Osteoblast (primary cell): ENCODE results near the gene PNKD. TPM values are rescaled to one million over a fixed set of nuclear protein-coding genes. Genes with fewer than 3 reads are reported as not detected.
A peak's percentile ranks its signal among the peaks of the same experiment; 100 is the strongest.

Source experiments
- DNase-seq: peaks from one replicate; pipeline ENCODE4 v3.0.0; 2011; ENCODE audit warnings: low spot score, mixed read lengths; ENCODE audit not compliant: insufficient read length; ENCODE audit errors: missing footprints
- H2AFZ ChIP-seq: 2 replicates; pipeline ENCODE4 v1.6.0; 2011; ENCODE audit warnings: mild to moderate bottlenecking, low read length
- H3K27ac ChIP-seq: 2 replicates; pipeline ENCODE4 v1.5.1; 2011; ENCODE audit warnings: mild to moderate bottlenecking, low read depth, low read length, moderate library complexity
- H3K27me3 ChIP-seq: 2 replicates; pipeline ENCODE4 v1.6.0; 2012; ENCODE audit warnings: mild to moderate bottlenecking, control low read depth, inconsistent platforms, low read length, moderate library complexity; ENCODE audit not compliant: insufficient read depth
- H3K36me3 ChIP-seq: 2 replicates; pipeline ENCODE4 v1.5.1; 2011; ENCODE audit warnings: mild to moderate bottlenecking, low read length, control low read depth, moderate library complexity; ENCODE audit not compliant: insufficient read depth
- H3K4me1 ChIP-seq: 2 replicates; pipeline ENCODE4 v1.5.1; 2011; ENCODE audit warnings: mild to moderate bottlenecking, low read length, control low read depth, moderate library complexity; ENCODE audit not compliant: insufficient read depth
- H3K4me2 ChIP-seq: 2 replicates; pipeline ENCODE4 v1.6.0; 2011; ENCODE audit warnings: mild to moderate bottlenecking, low read length; ENCODE audit not compliant: insufficient read depth
- H3K4me3 ChIP-seq: fragments of 200-600 bp; sonication (generic); 3 replicates; pipeline ENCODE4 v1.5.1; 2012; ENCODE audit warnings: mild to moderate bottlenecking, low read length, inconsistent platforms; ENCODE audit not compliant: insufficient read depth
- H3K79me2 ChIP-seq: 2 replicates; pipeline ENCODE4 v1.6.0; 2012; ENCODE audit warnings: mild to moderate bottlenecking, low read length, control low read depth, inconsistent platforms; ENCODE audit not compliant: insufficient read depth
- H3K9me3 ChIP-seq: 2 replicates; pipeline ENCODE4 v1.5.1; 2011; ENCODE audit warnings: low read depth, low read length, control low read depth
- H4K20me1 ChIP-seq: 2 replicates; pipeline ENCODE4 v1.6.0; 2012; ENCODE audit warnings: mild to moderate bottlenecking, low read length, control low read depth; ENCODE audit not compliant: insufficient read depth
- total RNA-seq: library from RNA; depleted of rRNA; stranded (reverse); fragments of >200 nt; gene quantifications from 2 replicates; pipeline ENCODE4 v1.2.3, GENCODE V29; 2012
- TF ChIP-seq, protein P1 (sequence below): IDR thresholded peaks from 2 replicates; pipeline ENCODE4 v1.5.1; 2011; ENCODE audit warnings: mild to moderate bottlenecking, low read depth, low read length, moderate library complexity; ENCODE audit errors: extremely low read depth

Gene PNKD
- total RNA-seq, 1 donor, result 23.2 TPM

DNA sequence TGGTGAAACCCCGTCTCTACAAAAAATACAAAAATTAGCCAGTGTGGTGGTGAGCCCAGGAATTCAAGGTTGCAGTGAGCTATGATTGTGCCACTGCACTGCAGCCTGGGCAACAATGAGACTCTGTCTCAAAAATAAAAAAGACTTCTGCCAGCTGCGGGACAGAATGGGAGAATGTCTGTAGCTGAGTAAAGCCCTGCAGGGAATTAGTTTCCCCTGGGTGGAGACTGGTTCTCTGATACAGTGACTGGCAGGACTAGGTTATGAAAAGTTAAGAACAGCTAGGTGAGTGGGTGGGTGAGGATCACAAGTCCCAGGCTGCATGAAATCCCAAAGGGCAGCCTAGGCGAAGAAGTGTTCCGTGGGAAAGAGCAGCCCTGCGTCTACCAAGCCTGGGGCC is 72.5 kb downstream of the PNKD start:
- Histone ChIP-seq H3K9me3 (no peaks in the 10 kb centered on the region), H3K4me3 (no peak overlapping the region), H3K4me1 (peaks cover 17% of the 10 kb centered on the region), H2AFZ (no peak overlapping the region), H4K20me1 (peaks cover 6% of the 10 kb centered on the region), H3K79me2 (no peaks in the 10 kb centered on the region), H3K36me3 (no peaks in the 10 kb centered on the region), H3K4me2 (no peak overlapping the region), H3K27ac (no peak overlapping the region), H3K27me3 (no peaks in the 10 kb centered on the region)
- TF ChIP-seq, protein P1, sequence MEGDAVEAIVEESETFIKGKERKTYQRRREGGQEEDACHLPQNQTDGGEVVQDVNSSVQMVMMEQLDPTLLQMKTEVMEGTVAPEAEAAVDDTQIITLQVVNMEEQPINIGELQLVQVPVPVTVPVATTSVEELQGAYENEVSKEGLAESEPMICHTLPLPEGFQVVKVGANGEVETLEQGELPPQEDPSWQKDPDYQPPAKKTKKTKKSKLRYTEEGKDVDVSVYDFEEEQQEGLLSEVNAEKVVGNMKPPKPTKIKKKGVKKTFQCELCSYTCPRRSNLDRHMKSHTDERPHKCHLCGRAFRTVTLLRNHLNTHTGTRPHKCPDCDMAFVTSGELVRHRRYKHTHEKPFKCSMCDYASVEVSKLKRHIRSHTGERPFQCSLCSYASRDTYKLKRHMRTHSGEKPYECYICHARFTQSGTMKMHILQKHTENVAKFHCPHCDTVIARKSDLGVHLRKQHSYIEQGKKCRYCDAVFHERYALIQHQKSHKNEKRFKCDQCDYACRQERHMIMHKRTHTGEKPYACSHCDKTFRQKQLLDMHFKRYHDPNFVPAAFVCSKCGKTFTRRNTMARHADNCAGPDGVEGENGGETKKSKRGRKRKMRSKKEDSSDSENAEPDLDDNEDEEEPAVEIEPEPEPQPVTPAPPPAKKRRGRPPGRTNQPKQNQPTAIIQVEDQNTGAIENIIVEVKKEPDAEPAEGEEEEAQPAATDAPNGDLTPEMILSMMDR, result no peak
- DNase-seq, result peak; percentile 62

DNA sequence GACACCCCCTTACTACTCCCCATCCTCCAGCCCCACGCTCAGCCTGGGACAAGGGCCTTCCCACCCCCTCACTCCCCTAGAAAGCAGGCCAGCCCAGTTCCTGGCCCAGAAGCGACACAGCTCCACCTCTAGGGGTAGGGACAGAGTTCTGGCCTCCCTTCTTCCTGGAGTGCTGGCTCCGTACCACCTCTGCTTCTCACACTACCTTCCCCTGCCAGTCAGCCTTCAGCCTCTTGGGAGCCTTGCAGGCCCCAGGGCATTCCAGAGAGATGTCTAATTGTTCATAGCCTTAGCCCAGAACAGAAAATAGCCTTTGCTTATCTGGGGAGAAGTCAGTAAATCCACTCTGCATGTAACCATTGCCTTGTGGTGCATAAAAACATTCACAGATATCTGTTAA is 73.3 kb downstream of the PNKD start:
- peak; percentile 98 for DNase-seq

DNA sequence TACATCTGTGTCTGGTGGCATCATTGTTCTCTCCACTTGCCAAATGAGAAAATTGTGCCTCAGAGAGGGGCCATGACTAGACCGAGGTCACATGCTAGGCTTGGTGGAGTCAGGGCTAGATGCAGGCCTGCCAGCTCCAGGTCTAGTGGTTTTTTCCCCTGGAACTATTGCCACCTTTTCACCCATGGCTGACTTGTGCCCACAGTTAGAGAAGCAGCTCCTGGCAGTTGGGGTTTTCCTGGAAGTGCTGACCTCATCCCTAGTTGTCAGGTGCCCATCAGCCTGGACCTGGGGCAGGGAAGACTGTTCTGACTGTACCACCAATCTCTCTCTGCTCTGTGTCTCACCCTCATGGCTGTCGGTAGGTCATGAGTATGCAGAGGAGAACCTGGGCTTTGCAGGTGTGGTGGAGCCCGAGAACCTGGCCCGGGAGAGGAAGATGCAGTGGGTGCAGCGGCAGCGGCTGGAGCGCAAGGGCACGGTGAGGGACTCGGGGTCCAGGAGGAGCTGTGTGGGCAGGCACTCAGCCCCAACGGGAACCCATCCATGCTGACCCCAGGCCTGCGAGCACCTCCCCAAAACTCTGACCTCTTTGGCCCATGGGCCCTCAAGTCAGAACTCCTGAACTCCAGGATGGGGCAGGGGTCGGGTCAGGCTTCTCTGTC is 73.9 kb downstream of the PNKD start:
- TF ChIP-seq, protein P1, result no peak
- H3K4me3 ChIP-seq, result no peak overlapping the region
- no peaks in the 10 kb centered on the region for H3K36me3 ChIP-seq
- peak overlapping the region; percentile 56 for H3K4me2 ChIP-seq
- no peaks in the 10 kb centered on the region for H3K27me3 ChIP-seq
- no peaks in the 10 kb centered on the region for H3K9me3 ChIP-seq
- H2AFZ ChIP-seq, result no peak overlapping the region
- no peaks in the 10 kb centered on the region for H3K79me2 ChIP-seq
- peak overlapping the region; percentile 67 for H3K27ac ChIP-seq
- peaks cover 17% of the 10 kb centered on the region for H3K4me1 ChIP-seq
- H4K20me1 ChIP-seq, result peaks cover 6% of the 10 kb centered on the region
- DNase-seq, result peak; percentile 93

More for the DNA sequence above, 73.3 kb downstream of the PNKD start:
- TF ChIP-seq, protein P1, result no peak
- Histone ChIP-seq H3K9me3 (no peaks in the 10 kb centered on the region), H3K27ac (peak overlapping the region; percentile 67), H3K79me2 (no peaks in the 10 kb centered on the region), H4K20me1 (peaks cover 6% of the 10 kb centered on the region), H3K4me2 (peak overlapping the region; percentile 56), H3K27me3 (no peaks in the 10 kb centered on the region), H3K4me3 (no peak overlapping the region), H3K4me1 (peaks cover 17% of the 10 kb centered on the region), H3K36me3 (no peaks in the 10 kb centered on the region), H2AFZ (no peak overlapping the region)

DNA sequence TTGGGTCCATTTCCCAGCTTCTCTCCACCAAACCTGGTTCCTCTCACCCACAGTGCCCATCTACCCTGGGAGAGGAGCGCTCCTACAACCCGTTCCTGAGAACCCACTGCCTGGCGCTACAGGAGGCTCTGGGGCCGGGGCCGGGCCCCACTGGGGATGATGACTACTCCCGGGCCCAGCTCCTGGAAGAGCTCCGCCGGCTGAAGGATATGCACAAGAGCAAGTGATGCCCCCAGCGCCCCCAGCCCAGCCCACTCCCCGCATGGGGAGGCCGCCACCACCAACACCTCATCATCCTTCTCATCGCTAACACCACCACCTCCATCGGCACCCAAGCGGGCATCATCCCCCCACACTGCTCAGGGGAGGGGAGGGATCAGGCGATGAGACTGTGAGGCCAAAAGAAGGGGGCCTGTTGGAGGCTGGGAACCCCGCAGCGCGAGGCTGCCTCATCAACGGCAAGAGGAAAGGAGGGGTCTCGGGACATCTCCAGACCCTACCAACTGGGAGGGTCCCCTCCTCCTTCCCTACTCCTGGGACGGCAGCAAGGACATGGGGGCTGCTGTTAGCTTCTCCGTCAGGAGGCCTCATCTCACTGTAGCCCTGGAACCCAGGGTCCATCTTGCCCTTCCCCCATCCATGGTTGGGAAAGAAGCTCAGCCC is 74.6 kb downstream of the PNKD start:
- no peaks in the 10 kb centered on the region for H3K79me2 ChIP-seq
- peaks cover 6% of the 10 kb centered on the region for H4K20me1 ChIP-seq
- H3K4me2 ChIP-seq, result no peak overlapping the region
- H3K36me3 ChIP-seq, result no peaks in the 10 kb centered on the region
- peak; percentile 49 for DNase-seq
- no peak overlapping the region for H3K4me3 ChIP-seq
- no peaks in the 10 kb centered on the region for H3K9me3 ChIP-seq
- no peak overlapping the region for H2AFZ ChIP-seq
- peaks cover 17% of the 10 kb centered on the region for H3K4me1 ChIP-seq
- no peak overlapping the region for H3K27ac ChIP-seq
- no peaks in the 10 kb centered on the region for H3K27me3 ChIP-seq
- TF ChIP-seq, protein P1, result no peak
